Activated T-cell treated with anti-CD3 and anti-CD28 coated beads for 48 hours (primary cell): ENCODE results near the gene HSPG2.

ENCODE experiments used
- DNase-seq: peaks from one replicate; pipeline ENCODE4 v3.0.0-alpha.2; 2020; ENCODE audit warnings: low read depth

Gene HSPG2

DNA sequence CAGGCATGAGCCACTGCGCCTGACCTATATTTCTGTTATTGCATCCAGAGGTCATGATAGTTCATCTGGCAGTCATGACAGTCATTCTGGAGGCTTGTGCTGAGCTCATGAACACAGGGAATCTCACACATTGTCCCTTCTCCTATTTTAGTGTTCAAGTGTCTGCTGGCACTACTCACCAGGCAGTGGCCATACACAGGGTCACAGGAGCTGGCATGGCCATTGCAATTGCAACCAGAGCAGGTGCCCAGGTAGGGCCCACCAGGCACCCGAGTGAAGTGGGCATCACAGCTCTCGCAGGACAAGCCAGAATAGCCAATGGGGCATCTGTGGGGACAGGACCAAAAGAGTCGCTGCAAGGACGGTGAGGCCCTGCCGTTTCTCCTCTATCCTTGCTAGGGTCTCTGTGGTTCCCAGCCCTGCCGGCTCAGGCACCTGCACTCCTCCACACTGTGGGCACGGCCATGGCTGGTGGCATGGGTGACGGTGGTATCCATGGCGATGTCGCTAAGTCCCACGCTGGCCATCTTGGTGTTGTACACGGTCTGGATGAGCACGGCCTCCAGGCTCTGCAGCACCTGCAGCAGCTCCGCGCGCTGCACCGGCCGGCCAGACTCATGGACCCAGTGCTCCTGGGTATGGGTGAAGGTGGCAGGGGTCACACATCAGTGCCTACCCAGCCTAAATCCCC is 57.0 kb downstream of the HSPG2 start:
- no peak for DNase-seq

DNA sequence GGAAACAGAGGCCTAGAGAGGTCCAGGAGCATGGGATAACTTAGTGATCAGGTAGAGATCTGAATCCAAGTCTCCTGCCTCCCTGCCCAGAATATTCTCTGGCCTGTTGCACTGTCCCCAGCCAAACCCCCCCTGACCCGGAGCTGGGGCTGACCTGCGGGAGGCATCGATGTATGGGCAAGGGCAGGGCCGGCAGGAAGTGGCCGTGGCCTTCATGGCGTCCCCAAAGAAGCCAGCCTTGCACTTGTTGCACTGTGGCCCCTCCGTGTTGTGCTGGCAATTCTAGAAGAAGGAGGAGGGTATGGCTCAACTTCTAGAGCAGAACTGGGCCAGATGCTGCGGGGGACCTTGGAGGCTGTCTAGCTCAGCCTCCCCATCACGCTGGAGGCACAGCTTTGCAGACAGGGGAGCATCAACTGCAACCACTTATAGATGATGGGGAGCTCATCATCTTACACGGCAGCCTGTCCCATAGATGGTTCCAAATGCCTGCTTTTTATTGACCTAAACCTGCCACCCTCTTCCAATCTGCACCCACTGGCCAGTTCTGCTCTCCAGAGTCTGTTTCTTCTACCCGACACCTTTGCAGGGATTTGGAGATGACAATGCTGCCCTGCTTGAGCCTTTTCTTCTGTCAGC is 58.2 kb downstream of the HSPG2 start:
- DNase-seq: no peak

DNA sequence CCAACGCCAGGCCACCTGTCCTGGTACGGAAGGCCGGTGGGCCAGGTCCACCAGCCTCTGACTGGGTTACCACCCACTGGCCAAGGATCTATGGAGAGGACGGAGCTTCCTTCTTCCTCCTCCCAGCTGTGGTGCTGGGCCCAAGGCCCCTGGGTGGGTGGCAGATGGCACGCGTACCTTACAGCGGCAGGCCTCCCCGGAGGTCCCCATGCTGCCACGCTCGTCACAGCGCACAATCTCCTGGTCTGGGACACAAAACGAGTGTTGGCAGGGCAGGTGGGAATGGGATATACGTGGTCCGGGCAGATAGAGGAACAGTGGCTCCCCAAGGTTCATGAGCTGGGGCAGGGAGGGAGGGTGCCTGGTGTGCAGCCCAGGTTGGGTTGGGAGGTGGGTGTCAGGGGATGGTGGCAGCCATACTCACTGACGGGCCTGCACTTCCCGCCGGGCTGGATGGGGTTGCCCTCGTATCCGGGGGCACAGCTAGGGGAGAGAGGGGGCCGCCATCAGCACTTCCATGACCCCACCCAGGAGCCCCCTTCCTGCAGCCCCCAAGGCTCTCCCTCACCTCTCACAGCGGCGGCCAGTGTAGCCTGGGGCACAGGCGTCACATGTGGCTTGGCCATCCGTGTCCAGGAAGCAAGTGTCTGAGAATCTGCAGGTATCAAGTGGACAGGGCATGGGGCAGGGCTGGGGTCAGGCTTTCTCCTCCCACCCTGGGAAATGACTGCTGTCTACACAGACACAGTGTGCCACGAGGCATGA is 58.9 kb downstream of the HSPG2 start:
- no peak for DNase-seq

DNA sequence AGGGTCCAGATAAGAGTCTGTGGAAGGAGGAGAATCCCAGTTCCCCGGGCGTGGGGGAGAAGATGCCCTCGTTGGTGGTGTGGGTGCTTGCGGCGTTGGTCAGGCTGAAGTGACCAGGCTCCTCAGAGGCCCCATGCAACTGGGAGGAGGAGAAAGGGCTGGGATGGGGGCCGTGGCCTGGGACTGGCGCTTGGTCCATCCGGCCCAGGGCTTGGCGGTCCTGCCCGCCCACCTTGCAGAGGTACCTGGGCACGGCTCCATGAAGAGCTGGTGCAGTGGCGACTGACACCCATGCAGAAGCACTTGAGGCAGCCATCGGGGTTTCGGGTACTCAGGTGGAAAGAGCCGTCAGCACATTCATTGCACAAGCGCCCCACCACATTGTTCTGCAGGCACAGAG is 60.8 kb downstream of the HSPG2 start:
- no peak for DNase-seq

DNA sequence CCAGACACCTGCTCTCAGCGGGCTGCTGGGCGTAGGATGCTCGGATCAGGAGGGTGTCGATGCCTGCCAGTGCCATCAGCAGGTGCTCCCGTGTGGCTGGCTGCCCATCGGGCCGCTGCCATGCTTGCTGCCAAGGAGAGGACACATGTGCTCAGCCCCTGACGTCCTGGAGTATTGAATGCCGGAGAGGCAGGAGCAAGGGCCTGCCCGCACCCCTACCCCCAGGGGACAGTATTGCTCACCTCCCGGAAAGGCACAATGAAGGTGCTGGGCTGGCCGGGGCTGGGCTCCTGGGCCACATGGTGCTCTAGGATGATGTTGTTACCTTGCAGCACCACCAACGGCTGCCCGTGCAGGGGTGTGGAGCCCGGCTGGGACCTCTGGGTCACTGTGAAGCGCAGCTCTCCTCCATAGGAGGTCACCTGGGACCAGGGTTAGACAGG is 61.5 kb downstream of the HSPG2 start:
- no peak for DNase-seq

DNA sequence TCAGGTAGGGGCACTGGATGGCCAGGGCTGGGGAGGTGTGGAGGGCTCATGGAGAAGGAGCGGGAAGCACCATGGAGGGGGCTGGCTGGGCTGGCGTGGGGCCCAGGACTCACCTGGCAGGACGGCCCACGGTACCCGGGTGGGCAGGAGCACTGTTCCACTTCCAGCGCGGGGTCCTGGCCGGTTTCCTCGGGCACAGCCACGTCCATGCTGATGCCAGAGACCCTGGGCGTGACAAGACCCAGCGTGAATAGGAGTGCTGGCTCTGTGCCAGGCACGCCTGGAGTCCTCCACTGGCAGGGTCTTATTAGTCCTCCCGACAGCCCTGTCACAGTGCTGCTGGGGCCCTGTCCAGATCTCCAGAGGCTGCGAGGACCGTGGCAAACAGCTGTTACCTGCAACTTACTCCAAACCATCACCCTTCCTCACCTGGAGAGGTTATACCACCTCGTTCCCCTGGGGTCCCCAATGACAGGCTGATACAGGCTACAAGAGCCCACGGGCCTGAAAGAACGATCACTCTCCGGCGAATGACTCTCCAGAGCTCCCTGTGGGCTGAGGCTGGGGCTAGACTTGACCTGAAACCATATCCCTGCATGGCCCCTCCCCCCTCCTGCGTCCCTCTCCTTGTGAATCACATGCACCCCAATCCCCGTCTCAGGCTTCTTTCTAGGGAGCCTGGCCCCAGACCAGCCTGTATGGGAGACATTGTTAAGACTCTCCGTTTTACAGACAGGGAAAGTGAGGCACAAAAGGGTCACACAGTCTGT is 62.1 kb downstream of the HSPG2 start:
- DNase-seq: no peak

DNA sequence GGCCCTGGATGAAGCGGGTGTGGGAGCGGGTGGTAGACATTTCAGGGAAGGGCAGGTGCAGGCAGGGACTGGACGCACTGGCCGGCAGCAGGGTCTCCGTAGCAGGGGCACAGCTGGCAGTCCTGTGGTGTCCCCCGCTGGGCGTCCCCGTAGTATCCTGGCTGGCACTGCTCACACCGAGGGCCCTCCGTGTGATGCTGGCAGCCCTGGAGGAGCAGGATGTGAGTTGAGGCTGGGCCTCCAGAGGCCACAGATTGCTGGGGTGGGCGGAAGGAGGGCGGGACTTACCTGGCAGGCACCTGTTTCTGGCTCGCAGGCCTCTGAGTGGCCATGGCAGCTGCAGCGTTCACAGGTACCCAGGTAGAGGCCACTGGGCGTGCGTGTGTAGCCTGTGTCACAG is 62.8 kb downstream of the HSPG2 start:
- no peak for DNase-seq

DNA sequence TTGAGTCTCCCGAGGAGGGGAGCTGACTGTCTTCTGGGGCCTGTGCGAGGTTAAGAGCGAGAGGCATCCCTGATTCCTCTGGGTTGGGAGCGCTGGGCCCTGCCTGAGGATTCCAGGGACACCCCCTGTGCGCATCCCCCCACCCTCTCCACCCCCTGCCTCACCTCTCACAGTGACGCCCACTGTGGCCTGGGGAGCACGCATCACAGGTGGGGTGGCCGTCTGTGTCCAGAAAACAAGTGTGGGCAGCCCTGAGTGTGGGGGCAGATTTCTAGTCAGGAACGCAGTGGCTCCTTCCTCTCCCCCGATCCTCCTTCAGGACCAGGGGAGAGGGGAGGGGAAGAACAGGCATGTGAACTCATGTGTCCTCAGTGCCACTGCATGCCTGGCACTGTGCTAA is 63.3 kb downstream of the HSPG2 start:
- no peak for DNase-seq

DNA sequence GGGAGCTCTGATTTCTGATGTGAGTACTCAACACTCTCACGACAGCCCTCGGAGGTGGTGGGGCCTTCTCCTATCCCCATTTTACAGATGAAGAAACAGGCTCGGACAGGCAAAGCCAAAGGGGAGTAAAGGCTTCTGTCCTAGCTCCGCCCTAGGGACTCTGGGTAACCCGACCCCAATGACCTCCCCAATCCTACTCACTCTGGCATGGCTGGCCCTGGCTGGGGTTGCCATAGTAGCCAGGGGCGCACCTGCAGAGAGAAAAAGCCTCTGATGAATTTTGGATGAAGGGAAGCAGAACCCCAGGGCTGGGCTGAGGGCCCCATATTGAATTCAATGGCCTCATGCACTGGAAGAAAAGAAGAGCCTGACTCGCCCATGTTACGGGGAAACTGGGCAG is 63.9 kb downstream of the HSPG2 start:
- no peak for DNase-seq

DNA sequence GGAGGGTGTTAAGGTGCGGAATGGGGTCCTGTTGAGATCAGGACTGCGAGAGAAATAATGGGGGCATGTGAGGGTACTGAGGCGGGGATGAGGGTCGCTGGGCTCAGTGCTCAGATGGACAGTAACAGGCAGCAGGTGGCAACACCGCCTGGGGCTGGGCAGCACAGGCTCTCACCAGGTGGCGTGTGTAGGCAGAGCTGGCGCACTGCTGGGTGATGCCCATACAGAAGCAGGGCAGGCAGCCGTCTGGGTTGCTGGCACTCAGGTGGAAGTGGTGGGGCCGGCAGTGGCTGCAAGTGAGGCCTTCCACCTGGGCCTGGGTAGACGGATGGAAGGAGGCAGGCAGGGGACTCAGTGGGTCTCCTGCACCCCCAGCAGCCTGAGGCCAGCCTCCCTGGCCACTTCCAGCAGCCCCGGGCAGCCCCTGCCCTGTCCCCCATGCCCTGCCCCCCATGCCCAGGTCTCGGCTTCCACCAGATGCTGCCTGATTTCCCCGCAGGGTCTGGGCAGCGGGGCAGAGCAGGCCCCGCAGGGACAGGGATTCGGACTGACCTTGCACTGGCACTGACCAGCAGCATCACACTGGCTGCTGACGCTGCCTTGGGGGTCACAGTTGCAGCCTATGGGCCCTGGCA is 64.5 kb downstream of the HSPG2 start:
- no peak for DNase-seq

DNA sequence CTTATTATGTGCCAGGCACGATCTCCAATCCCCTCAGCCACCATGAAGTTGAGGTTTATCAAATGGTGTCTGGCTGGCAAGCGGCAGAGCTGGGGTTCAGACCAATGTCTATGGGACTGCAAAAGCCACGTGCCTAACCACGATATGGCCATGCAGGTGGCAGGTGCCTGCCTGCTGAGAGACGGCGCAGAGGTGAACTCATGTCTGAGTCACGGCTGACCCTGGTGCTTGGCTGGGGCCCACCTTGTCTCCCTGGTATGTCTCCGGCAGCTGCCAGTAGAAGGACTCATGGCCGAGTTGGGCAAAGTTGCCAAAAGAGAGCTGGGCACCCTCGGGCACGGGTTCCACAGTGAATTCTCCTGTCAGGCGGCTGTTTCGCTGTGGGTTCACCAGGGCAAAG is 65.2 kb downstream of the HSPG2 start:
- no peak for DNase-seq

DNA sequence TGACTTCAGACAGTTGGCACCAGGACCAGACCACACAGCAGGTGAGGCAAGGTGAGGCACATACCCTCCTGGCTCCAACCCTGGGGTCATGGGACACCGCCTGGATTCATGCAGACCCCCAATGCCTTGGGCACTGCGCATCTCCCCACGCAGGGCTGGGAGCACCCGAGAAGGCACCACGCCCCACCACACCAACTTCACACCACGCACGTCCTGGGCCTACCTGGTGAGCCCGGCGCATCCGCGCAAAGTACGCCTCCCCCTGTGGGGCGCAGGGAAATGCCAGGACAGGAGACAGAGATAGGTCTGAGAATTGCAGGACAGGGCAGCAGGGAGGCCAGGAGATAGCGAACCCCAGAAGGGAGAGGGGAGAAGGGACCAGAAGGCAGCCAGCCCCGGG is 66.5 kb downstream of the HSPG2 start:
- DNase-seq: no peak

DNA sequence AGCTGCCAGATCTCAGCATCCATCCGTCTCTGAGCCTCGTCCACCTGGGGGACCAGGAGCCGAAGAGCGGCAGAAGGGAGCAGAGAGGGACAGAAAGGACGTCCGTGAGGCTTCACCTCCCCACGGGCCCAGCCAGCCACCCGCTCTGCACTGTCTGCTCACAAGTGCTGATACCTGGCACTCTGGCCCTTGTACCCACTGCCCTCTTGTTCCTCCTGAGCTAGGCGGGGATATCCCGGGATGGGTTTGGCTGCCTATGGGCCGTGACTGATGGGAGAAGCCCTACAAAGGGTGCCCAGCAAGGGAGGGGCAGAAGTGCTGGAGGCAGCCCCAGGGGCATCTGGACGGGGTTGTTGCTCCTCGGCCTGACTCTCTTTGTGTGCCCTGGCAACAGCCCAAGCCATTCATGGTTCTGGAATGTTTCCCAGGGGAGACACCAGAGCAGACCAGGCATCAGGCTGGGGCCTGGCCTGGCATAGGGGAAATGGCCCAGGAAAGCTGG is 67.4 kb downstream of the HSPG2 start:
- no peak for DNase-seq

DNA sequence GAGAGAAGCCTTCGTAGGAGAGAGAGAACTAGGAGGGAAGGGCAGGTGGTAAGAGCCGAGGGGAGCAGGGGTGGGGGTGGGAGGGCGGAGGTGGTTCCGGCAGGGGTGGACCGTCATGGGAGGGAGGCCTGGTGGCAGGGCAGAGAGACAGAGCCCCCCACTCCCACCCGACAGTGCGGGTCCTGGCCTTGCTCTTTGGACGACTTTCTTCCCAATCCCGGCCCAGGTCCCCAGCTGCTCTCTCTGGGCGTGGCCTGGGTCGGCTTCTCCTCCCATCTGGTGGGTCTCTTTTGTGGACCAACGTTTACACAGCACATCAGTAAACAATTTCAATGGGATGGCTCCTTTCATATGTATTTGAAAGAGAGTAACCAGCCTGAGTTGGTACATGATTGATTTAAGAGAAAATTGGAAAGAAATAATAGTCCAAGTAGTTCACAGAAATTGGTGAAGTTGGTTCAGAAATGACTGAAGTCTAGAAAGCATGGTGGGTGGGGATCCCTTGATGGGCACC is 68.1 kb downstream of the HSPG2 start:
- DNase-seq: no peak

DNA sequence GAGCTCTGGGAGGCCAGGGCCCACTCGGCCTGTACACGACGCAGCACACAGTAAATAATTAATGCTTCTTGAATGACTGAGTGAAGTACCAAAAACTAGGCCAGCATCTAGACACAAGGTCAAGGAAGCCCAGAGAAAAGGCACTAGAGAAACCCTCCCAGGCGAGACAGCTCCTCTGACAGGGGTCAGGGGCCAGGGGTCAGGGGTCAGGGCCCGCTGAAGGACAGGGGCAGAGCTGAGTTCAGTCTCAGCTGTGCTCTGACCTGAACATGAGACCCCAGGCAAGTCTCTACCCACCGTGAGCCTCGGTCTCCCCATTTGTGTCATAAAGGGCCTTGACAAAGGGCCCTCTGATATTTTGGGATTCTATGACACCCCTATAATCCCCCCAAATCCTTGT is 68.6 kb downstream of the HSPG2 start:
- DNase-seq: no peak

DNA sequence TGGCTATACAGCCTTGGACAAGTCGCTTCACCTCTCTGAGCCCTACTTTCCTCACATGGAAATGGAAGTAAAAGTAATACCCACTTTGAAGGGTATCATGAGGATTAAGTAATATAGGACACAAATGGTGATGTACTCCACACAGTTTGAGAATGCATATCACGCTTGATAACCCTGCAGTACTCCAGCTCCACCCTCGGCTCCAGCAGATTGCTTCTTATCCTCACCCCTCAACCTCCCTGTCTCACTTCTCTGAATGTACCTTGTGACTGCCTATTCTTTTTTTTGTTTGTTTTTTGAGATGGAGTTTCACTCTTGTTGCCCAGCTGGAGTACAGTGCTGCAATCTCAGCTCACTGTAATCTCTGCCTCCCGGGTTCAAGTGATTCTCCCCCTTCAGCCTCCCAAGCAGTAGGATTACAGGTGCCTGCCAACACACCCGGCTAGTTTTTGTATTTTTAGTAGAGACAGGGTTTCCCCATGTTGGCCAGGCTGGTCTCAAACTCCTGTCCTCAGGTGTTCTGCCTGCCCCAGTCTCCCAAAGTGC is 69.6 kb downstream of the HSPG2 start:
- no peak for DNase-seq

DNA sequence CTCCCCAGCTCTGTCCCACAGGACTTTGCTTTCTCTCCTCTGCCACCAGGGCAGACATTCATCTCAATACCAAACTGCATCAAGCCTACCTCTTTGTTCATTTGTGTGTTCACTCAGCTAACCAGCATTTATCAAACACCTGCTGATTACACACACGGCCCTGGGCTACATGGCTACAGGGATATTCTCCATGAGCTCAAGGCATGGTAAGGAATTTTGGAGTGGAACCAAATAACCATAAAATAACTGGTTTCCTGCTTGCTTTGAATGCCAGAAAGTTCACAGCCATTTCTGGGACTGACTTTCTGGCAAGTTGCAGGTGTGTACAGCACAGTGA is 70.4 kb downstream of the HSPG2 start:
- no peak for DNase-seq

DNA sequence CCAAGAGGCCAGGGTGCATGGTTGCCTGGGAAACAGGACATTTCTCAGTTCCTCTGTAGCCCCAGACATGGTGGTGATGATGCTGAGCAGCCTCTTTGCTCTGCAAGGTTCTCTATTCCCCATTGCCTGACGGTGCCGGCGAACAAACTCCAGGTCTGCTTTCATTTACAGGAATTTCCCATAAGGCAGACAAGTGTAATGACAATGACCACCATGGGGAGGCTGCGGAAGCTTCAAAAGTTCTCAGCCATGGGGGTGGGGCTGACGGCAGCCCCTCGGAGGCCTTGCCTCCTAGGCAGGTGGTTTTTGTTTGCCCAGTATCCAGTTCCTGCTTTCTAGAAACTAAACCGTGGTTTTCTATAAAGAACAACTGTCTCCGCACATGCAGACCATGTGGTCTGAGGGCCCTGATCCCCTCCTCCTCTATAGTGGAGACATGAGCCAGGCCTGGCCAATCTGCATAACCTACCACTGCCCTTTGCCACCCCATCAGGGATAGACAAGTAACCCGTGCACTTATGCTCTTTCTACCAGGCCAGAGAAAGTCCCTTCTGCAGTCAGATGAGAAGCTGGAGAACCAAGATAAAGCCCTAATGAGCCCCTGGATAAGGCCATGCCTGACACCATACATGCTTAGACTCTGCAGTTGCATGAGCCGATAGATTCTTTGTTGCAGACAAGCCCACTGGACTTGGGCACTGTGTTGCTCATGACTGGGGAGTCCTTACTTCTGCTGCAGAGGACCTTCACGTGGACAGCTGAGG is 71.0 kb downstream of the HSPG2 start:
- no peak for DNase-seq

DNA sequence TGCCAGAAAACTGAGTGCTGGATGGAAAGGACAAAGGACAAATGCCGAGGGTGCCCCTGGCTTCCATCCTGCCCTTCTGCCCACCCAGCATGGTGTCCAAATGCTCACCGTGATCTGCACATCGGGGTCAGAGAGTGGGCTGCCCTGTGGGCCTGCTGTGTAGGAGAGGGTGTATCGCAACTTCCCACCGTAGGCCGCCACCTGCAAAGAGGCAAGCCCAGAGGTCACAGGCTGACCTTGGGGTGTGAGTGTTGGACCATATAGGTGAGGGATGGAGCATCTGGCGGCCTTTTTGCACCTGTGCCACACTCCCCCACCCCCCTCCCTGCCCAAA is 71.5 kb downstream of the HSPG2 start:
- no peak for DNase-seq

DNA sequence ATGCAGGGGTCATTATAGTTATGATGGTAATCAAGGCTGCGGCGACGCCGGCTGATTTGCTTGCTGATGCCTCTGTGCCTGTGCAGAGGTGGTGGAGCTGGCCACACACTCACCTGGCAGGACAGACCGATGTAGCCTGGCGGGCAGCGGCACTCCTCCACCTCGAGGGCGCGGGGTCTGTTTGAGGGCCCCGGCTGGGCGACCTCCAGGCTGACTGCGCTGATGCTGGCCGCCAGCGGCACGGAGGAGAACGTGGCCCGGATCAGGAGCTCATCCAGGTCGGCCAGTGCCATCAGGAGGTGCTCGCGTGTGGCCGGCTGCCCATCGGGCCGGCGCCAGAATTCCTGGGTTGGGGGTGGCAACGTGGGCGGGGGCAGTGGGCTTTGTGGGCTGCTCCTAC is 72.4 kb downstream of the HSPG2 start:
- no peak for DNase-seq

DNA sequence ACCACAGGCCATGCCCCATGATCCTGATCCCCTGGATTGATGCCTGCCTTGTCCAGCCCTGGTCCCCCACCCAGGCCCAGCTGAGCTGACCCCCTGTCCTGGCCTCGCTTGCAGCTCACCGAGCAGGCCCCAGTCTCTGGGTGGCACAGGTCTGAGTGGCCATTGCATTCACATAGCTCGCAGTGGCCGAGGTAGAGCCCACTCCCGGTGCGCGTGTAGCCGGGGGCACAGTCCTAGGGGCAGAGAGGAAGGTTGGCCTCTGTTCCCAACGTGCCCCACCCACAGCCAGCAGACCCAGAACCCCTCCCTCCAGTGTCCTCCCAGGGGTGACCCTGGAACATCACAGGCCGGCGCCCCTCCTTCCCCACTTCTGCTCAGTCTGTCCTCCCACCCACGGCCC is 73.1 kb downstream of the HSPG2 start:
- DNase-seq: no peak
